B cell (primary cell): ENCODE results near the gene OR6N2. TPM values are rescaled to one million over a fixed set of nuclear protein-coding genes. Genes with fewer than 3 reads are reported as not detected.

Source experiments
- ATAC-seq: fragments of 200-7000 bp; cut with Tn5 transposase; one replicate; pipeline ENCODE4 v1.10.0; 2021; ENCODE audit warnings: low read depth, mild to moderate bottlenecking, moderate number of reproducible peaks, moderate library complexity
- CTCF ChIA-PET: fragments of 350-600 bp; sonication (Branson Sonifier 250); formaldehyde crosslinking; loops from one replicate; lab custom pipeline; 2021; ENCODE audit warnings: antibody characterized with exemption, inconsistent platforms; lab: Charles Lee
- POLR2A ChIA-PET: fragments of 350-600 bp; sonication (Branson Sonifier 250); formaldehyde crosslinking; loops from one replicate; lab custom pipeline; 2021; ENCODE audit warnings: antibody characterized with exemption; lab: Charles Lee
- DNase-seq: peaks from one replicate; pipeline ENCODE4 v3.0.0; 2013
- H2AFZ ChIP-seq: 2 replicates; pipeline ENCODE4 v1.6.1; 2012; ENCODE audit warnings: mild to moderate bottlenecking, low read depth, low read length; ENCODE audit not compliant: insufficient read depth, poor library complexity, severe bottlenecking
- H3K27ac ChIP-seq, 2 donors: 1 replicate in 1 of 2; 2 replicates in 1 of 2; pipeline ENCODE4 v1.5.1; 2012 to 2013; ENCODE audit warnings: low read length in 2 of 2, mild to moderate bottlenecking in 2 of 2, moderate library complexity in 1 of 2
- H3K27me3 ChIP-seq, 4 experiments: fragments of 200-600 bp in 1 of 4; sonication (generic) in 1 of 4; replicated peaks in 1 of 4; 1 replicate in 2 of 4; 2 replicates in 2 of 4; pipeline versions ENCODE4 v1.6.1 to v1.7.0; 2013 to 2016; ENCODE audit warnings: low read length in 3 of 4, mild to moderate bottlenecking in 2 of 4, mixed read lengths in 1 of 4, moderate library complexity in 1 of 4; ENCODE audit not compliant: insufficient read depth in 4 of 4, control insufficient read depth in 3 of 4; ENCODE audit errors: control extremely low read depth in 1 of 4
- H3K36me3 ChIP-seq, 2 experiments: replicated peaks in 1 of 2; 1 replicate in 1 of 2; 2 replicates in 1 of 2; pipeline versions ENCODE4 v1.6.1 to v1.7.1; 2013; ENCODE audit warnings: low read length in 1 of 2; ENCODE audit not compliant: insufficient read depth in 2 of 2, control insufficient read depth in 1 of 2; ENCODE audit errors: control extremely low read depth in 1 of 2, extremely low read depth in 1 of 2
- H3K4me1 ChIP-seq, 2 donors: fragments of 200-600 bp in 1 of 2; sonication (generic) in 1 of 2; 1 replicate in 1 of 2; 2 replicates in 1 of 2; pipeline versions ENCODE4 v1.5.1 to v1.6.1; 2013 to 2017; ENCODE audit warnings: low read length in 2 of 2; ENCODE audit not compliant: control insufficient read depth in 2 of 2, insufficient read depth in 2 of 2
- H3K4me2 ChIP-seq: replicated peaks from 2 replicates; pipeline ENCODE3; 2012; ENCODE audit warnings: mild to moderate bottlenecking, low read depth, low read length; ENCODE audit not compliant: poor library complexity, severe bottlenecking
- H3K4me3 ChIP-seq, 5 experiments: fragments of 200-600 bp in 1 of 5; sonication (generic) in 1 of 5; 1 replicate in 3 of 5; 2 replicates in 2 of 5; pipeline versions ENCODE4 v1.5.1 to v1.7.0; 2011 to 2016; ENCODE audit warnings: low read length in 4 of 5, mild to moderate bottlenecking in 4 of 5, low read depth in 2 of 5, control low read depth in 1 of 5, moderate library complexity in 1 of 5; ENCODE audit not compliant: insufficient read depth in 1 of 5; ENCODE audit errors: control extremely low read depth in 1 of 5, extremely low read depth in 1 of 5
- H3K79me2 ChIP-seq: fragments of 200-600 bp; sonication (generic); one replicate; pipeline ENCODE4 v1.6.0; 2016; ENCODE audit warnings: low read length; ENCODE audit not compliant: control insufficient read depth, insufficient read depth
- H3K9ac ChIP-seq: fragments of 200-600 bp; sonication (generic); 2 replicates; pipeline ENCODE4 v1.6.1; 2017; ENCODE audit warnings: mild to moderate bottlenecking, low read length, moderate library complexity
- H3K9me3 ChIP-seq, 3 donors: one replicate each; pipeline versions ENCODE4 v1.6.1 to v1.7.1; 2013; ENCODE audit warnings: low read length in 2 of 3; ENCODE audit not compliant: control insufficient read depth in 2 of 3, insufficient read depth in 1 of 3; ENCODE audit errors: control extremely low read depth in 1 of 3
- H4K20me1 ChIP-seq: 2 replicates; pipeline ENCODE4 v1.6.0; 2012; ENCODE audit warnings: mild to moderate bottlenecking, low read length; ENCODE audit not compliant: insufficient read depth, control insufficient read depth, poor library complexity, severe bottlenecking
- H3K27ac Mint-ChIP-seq: one replicate; pipeline ENCODE4 v1.8.0; 2021; ENCODE audit warnings: mixed read lengths
- H3K27me3 Mint-ChIP-seq: one replicate; pipeline ENCODE4 v1.8.0; 2021; ENCODE audit warnings: mixed read lengths
- H3K4me1 Mint-ChIP-seq: one replicate; pipeline ENCODE4 v1.8.0; 2021; ENCODE audit warnings: mixed read lengths
- H3K4me3 Mint-ChIP-seq: one replicate; pipeline ENCODE4 v1.8.0; 2021; ENCODE audit warnings: mixed read lengths
- H3K9me3 Mint-ChIP-seq: one replicate; pipeline ENCODE4 v1.8.0; 2022; ENCODE audit warnings: mixed read lengths; ENCODE audit not compliant: insufficient read depth
- EZH2 ChIP-seq: IDR thresholded peaks from 2 replicates; pipeline ENCODE4 v1.6.1; 2012; ENCODE audit warnings: borderline replicate concordance, low read depth, mild to moderate bottlenecking, moderate library complexity, low read length; ENCODE audit not compliant: insufficient read depth, poor library complexity, severe bottlenecking
- WGBS: methylation state at CpG from one replicate; pipeline ENCODE4 v1.1.5; 2013; ENCODE audit warnings: missing lambda C conversion rate; ENCODE audit not compliant: insufficient coverage; 5-methylcytosine and 5-hydroxymethylcytosine counted together
- intact Hi-C: fragments of 100-400 bp; cut with micrococcal nuclease; formaldehyde crosslinking; loops from one replicate; pipeline ENCODE4 v1.10.0; 2022
- polyA plus RNA-seq: library from polyadenylated mRNA; depleted of rRNA; stranded (reverse); fragments of >200 nt; gene quantifications from 2 replicates; pipeline ENCODE4 v1.2.3, GENCODE V29; 2012
- total RNA-seq, 2 donors: library from RNA; stranded (reverse); fragments of 120-200 nt in 1 of 2; gene quantifications; 1 replicate in 1 of 2; 2 replicates in 1 of 2; pipeline versions ENCODE4 v1.2.3 to v1.2.4, GENCODE V29; 2013 to 2022
- TF ChIP-seq, protein P1 (sequence below): fragments of 200-600 bp; IDR thresholded peaks from one replicate; pipeline ENCODE4 v1.8.0; 2022; ENCODE audit warnings: antibody characterized with exemption, mild to moderate bottlenecking

The OR6N2 gene
- total and polyA plus RNA-seq, 2 donors (not counting 1 experiment from before 2014, with no cell fraction given) = not detected

DNA sequence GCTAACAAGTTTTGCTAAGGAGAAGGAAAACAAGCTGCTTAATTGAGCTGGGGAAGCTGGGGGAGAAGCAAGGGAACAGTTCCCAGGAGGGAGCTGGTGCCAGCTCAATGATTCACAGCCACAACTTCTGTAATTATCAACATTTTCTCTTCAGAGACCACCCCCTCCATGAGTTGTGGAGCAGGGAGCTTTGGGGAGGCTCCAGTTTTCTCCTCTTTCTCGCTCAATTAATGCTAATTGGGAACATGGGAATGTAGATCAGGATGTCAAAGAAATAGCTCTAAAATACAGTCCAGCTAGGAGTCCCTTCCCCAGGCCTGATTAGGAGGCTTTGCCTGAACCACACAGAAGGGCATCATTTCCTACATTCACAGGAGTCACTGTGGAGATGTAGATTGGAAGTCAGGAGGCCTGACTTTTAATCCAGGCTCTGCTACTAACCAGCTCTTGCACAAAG lies 38.0 kb upstream of the OR6N2 start:
- no peaks in the 10 kb centered on the region for H4K20me1 ChIP-seq
- no peak overlapping the region for H2AFZ ChIP-seq
- H3K4me3 Mint-ChIP-seq = no peak overlapping the region
- H3K27ac Mint-ChIP-seq = no peak overlapping the region
- ChIA-PET CTCF (no interaction called here), POLR2A (no interaction called here)
- no peaks in the 10 kb centered on the region for H3K9me3 Mint-ChIP-seq
- H3K4me1 ChIP-seq = no peaks in the 10 kb centered on the region
- no peak overlapping the region for H3K4me3 ChIP-seq
- no CpG with 5 or more reads among the region's 1 CpG for WGBS
- H3K4me1 Mint-ChIP-seq = no peaks in the 10 kb centered on the region
- H3K27me3 Mint-ChIP-seq = peaks cover 12% of the 10 kb centered on the region
- no peaks in the 10 kb centered on the region for H3K9me3 ChIP-seq
- ATAC-seq (no peak), DNase-seq (no peak)
- H3K79me2 ChIP-seq = no peaks in the 10 kb centered on the region
- no peak for TF ChIP-seq EZH2
- TF ChIP-seq, protein P1, sequence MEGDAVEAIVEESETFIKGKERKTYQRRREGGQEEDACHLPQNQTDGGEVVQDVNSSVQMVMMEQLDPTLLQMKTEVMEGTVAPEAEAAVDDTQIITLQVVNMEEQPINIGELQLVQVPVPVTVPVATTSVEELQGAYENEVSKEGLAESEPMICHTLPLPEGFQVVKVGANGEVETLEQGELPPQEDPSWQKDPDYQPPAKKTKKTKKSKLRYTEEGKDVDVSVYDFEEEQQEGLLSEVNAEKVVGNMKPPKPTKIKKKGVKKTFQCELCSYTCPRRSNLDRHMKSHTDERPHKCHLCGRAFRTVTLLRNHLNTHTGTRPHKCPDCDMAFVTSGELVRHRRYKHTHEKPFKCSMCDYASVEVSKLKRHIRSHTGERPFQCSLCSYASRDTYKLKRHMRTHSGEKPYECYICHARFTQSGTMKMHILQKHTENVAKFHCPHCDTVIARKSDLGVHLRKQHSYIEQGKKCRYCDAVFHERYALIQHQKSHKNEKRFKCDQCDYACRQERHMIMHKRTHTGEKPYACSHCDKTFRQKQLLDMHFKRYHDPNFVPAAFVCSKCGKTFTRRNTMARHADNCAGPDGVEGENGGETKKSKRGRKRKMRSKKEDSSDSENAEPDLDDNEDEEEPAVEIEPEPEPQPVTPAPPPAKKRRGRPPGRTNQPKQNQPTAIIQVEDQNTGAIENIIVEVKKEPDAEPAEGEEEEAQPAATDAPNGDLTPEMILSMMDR = no peak
- no peak overlapping the region for H3K9ac ChIP-seq
- intact Hi-C loops = no loop called here
- no peak overlapping the region for H3K4me2 ChIP-seq
- H3K27me3 ChIP-seq = no peaks in the 10 kb centered on the region
- no peak overlapping the region for H3K27ac ChIP-seq
- no peaks in the 10 kb centered on the region for H3K36me3 ChIP-seq

DNA sequence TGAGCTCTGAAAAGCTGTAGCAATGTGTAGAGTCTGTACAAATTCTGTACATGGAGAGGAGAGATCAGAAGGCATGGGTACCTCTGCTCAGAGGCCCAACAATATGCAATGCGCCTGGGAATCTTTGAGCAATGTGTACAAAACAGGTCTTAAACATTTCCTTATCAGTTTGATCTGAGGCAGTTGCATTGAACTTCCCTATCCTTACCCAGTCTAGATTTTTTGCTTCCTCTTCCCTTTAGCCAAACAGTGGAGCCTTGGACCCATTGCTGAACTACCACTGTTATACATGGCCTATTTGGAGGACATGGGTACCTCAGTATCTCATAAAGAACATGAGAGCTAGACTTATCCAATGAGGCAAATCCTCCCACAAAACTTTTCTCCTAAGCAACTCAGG lies 37.6 kb upstream of the OR6N2 start:
- Mint-ChIP-seq H3K27me3 (peaks cover 7% of the 10 kb centered on the region), H3K27ac (no peak overlapping the region), H3K4me1 (no peaks in the 10 kb centered on the region), H3K9me3 (no peaks in the 10 kb centered on the region), H3K4me3 (no peak overlapping the region)
- Histone ChIP-seq H3K9me3 (no peaks in the 10 kb centered on the region), H3K4me1 (no peaks in the 10 kb centered on the region), H3K4me2 (no peak overlapping the region), H2AFZ (no peak overlapping the region), H3K27me3 (no peaks in the 10 kb centered on the region), H3K4me3 (no peak overlapping the region), H3K36me3 (no peaks in the 10 kb centered on the region), H3K79me2 (no peaks in the 10 kb centered on the region), H3K27ac (no peak overlapping the region), H4K20me1 (no peaks in the 10 kb centered on the region), H3K9ac (no peak overlapping the region)
- TF ChIP-seq, protein P1 = no peak
- no peak for TF ChIP-seq EZH2
- intact Hi-C loops = no loop called here
- ATAC-seq (no peak), DNase-seq (no peak)
- 100% methylated on average over 1 of the region's 1 CpG for WGBS
- CTCF ChIA-PET = no interaction called here
- POLR2A ChIA-PET = no interaction called here
